Glomerular endothelial cell (primary cell): ENCODE measurements around the gene SOX6. TPM values are rescaled to one million over a fixed set of nuclear protein-coding genes. Genes with fewer than 3 reads are reported as not detected.

Source experiments
- DNase-seq: peaks from one replicate; pipeline ENCODE4 v3.0.0-alpha.2; 2011; ENCODE audit warnings: low read depth, low spot score; ENCODE audit errors: extremely low read depth
- total RNA-seq: library from RNA; depleted of rRNA; stranded (reverse); fragments of >200 nt; gene quantifications from 2 replicates; pipeline ENCODE4 v1.2.3, GENCODE V29; 2015

Gene SOX6
- total RNA-seq, 1 donor from 2014 or later = 0.29 TPM

DNA sequence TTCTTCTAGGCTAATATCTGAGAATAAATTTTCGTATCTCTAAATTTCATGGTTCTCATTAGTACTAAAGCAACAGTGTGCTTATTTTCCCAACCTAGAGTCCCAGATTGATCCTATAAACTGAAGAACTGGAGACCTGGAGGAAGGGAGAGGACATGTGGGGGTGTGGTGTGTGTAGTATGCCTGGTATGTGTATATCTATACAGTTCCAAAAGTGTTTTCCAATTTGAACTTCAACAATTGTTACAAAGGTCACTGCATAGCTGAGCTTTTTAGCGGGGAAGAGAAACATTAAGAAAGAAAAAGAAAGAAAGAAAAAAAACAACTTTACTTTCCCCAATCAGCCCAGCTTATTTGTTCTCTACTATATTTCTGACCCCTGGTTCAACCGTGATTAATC is 152.1 kb downstream of the SOX6 start:
- DNase-seq = no peak

DNA sequence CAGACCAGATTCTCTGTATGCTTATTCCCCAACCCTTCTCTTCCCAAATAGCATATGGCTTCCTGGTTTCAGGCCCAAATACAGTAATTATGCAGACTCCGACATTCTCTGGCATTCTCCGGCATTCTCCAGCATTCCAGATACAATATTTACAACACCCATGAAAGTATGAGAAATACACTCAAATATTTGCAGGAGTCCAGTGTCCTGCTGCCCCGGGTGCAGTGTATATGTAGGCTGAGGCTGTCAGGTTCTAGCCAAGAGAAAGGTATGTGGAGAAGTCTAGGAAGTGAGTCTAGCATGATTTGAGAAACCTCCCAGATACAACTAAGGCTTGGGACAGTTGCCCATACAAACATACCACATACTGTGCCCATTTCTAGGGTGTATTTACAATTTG is 160.7 kb downstream of the SOX6 start:
- DNase-seq = no peak

DNA sequence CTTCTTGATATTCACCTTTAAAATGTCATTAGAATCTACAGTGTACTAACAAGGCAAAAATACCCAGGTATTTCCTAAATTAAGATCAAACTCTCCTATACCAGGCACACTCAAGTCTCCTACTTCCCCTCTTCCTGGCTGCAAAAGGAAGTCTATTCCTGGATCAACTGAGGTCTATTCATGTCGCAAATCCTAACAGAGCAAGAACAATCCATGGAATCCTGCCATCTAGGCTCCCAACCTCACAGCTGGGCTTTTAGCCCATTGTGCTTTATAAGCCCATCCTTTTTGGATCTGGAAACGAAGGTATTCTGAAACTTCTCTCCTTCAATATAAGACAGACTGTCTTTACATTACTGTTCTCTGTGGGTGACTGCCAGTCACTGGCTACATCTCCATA is 161.8 kb downstream of the SOX6 start:
- no peak for DNase-seq

DNA sequence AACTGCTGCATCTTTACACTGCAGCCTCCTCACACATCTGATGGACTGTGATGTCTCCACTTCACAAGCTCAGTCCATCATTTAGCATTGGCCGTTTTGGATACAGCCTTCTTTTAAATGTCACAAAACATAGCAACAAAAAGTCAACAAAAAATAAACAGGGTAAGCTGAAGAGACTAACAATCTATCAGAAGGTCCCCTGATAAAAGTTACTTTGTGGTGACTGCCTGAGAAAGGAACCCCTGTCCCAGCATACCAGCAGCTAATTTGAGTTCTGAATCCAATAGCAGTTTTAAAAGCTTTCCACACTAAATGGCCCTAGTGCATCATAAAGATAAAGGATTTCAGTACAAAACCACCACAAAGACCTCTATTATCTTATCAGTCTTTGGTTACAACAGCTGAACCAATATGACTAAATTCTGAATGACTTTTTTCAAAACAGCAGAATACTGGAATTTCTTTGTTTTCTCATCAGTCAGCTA is 162.4 kb downstream of the SOX6 start:
- DNase-seq = no peak

DNA sequence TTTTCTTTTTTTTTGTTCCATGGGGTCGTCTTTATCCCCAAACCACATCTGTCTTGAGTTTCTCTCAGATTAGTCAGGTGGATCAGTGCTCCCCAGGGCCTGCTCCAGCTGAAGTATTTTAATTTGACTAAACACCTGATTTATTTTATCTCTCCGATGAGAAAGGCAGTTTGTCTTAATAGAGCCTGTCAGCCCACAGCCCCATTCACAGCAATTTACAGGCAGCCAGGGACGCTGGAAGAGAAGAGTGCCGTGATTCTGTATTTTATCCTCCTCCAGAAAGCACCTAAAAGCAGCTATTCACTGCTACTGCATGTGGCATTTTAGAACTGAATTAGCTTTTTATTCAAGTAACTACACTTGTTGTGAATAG is 164.5 kb downstream of the SOX6 start:
- DNase-seq = no peak

DNA sequence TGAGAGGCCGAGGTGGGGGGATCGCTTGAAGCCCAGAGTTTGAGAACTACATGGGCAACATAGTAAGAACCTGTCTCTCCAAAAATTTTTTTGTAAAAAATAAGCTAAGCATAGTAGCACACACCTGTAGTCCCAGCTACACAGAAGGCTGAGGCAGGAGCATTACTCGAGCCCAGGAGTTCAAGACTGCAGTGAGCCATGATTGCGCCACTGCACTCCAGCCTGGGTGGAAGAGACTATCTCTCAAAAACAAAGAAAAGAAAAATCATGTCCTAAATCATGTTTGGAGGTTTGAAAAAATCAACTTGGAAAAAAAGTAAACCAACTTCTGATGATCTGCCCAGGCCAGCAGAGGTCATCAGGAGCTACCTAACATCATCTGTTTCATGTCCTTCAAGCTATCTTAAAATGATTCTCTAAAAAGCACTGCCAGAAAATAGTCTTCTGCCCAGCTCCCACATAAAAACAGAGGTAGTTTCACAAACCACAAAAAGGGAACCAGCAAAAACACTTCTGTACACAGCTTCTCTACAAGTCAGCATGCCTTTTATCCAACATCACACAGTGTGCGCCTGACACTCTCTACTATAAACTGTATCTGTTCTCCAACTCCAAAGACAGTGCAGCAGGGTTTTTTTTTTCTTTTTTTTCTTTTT is 165.0 kb downstream of the SOX6 start:
- no peak for DNase-seq

DNA sequence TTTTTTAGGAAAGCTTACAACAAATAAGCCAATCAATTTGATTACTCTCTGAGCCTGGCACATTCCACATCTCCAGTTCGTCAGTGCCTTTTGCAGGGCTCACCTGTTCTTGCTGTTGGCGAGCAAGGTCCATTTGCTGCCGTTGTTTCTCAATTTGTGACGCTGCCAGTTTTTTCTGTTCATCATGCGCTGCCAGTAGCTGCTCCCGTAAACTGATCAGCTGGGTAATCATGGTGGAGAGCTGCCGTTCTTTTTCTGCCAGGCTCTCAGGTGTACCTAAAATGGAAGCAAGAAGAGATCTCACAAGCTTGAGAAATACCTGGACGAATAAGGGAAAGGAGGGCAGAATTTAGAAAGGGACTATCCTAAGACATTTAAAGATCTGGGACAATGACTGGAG is 169.7 kb downstream of the SOX6 start:
- no peak for DNase-seq

DNA sequence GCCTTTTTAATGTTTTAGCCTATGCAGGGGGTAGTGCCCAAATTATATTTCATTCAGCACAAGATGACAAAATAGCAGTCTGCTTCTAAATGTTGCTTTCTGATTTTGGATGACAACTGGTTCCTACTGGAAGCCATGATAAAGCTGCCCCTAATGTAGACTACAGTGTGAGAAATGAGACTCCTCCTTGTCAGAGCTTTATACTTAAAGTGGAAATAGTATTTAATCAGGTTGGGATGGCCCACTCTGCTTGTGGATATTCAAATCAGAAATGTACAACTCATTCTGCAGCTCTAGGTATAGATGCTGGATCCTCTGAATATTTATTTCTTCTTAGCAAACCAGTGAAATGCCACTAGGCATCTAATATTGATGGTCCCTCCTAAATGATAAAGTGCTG is 171.3 kb downstream of the SOX6 start:
- no peak for DNase-seq

DNA sequence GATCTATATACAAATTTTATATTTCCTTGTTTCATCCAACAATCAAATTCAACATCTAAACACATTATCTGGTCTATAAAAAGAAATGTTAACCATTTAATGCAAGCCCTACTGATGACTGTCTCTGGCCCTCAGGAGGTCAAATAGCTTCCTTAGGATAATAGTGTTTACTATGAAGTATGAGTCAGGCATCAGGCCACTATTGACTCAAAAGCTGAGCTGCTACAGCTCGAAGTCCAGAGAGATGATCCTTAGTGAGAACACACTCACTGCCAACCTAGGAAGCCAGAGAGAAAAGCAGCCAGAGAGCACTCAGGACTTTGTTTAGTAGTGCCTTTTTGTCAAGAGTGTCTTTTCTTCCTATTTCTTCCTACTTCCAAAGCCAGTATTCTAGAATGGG is 171.8 kb downstream of the SOX6 start:
- peak; percentile 1 for DNase-seq

DNA sequence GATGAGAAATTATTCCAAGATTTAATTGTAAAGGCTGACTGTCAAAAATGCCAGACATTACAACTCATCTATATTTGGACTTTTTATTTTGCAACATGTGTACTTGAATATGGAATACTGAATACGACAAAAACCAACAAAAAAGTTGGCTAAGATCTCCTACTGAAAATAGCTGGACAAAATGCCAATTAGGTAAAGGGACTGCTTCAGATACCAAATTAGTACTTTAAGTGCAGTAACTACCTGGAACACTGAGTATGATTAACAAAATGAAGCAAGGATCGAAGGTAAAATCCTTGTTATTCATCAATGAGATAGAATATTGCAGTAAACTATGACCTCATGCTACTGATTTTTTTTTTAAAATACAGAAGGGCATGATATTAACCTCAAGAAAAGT is 173.8 kb downstream of the SOX6 start:
- no peak for DNase-seq

DNA sequence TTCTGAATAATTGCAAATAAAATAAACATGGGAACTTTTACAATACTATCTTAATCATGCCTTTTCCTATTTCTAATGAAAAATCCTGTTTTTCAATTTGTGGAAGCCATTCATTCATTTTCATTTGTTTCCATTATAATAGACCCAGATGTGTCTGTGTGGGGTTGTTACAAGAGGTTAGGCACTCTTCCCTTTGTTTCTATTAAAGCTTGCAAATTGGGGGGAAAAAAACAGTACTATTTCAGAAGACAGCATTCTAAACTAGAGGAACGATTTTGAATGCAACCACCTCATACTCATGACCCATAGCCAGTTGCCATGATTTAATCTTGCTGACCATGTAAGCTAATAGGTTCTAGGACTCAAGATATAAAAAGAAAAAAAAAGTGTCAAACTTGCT is 175.5 kb downstream of the SOX6 start:
- no peak for DNase-seq

DNA sequence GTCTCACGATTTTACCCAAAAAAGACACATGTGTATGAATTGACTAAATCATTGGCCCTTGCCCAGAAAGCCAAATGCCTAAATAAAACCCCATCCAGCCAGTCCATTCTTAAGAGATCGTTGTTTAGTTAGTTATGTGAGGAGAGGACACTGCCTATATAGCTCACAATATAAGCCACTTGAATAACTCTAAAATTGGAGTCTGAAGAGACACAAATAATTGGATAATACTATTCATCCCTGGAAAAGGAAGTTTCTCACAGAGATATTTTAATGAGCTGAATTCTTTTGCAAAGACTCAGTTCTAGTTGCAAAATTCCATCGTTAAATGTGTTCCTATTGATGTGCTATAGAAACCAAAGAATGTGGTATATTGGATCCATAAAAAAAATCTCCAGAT is 176.7 kb downstream of the SOX6 start:
- no peak for DNase-seq

DNA sequence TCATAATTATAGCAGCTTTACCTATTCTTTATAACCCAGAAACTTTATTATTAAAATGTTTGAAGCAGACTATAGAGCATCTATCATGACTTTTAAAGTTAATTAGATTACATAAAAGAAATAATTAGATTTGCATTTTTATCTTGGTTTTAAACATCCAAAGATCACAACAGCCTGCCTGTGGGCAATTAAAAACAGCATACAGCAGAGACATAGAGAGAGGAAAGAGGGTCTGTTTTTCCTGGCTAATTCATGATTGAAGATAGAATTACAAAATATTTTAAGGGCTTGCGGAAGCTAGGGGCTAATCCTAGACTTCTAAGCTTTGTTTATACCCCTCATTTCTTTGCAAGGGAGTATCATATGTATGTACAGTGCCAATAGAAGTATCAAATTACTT is 178.1 kb downstream of the SOX6 start:
- no peak for DNase-seq

DNA sequence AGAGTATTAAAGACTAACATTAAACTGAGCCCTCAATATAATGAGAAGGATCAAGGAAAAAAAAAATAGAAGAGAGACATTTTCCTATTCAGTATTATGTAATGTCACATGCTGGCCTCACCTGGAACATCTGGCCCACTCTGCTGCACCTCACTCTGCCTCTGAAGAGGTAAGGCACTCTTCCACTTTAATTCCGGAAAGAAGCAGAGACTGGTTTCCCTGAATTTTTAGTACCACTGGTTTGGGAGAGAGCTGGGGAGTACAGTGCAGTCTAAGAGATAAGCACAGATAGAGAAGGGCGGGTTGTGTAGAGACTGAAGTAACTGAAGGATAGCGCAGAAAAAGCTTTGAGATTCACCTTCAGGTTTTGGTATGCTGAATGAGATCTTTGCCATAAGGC is 178.7 kb downstream of the SOX6 start:
- DNase-seq = no peak

DNA sequence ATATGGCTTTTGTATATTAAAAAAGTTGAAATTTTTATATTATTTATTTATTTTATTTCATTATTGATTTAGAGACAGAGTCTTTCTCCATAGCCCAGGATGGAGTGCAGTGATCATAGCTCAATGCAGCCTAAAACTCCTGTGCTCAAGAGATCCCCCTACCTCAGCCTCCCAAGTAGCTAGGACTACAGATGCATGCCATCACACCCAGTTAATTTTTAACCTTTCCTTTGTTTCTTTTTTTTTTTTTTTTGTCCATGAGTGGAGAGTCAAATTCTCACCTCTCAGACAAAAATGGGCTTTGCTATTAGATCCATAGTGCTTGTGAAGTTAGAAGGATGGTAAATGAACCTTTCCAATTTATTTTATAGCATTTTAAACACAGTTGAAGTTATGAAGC is 182.5 kb downstream of the SOX6 start:
- no peak for DNase-seq

DNA sequence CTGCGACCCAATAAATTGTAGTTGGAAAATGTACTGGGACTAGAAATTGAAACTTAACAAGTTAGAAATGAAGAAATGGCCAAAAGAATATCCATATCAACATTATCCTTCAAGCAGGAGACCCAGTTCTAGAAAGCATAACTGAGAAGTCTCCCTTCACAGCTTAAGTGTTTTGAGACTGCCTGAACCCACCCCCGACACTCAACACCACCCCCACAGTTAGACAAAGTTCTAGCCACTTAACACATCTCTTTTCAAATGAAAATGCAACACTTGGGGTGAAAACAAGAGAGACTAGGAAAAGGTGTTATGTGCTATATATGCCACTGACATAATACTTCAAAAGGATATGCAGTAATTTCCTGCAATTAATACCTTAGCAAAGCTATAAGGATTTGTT is 184.5 kb downstream of the SOX6 start:
- no peak for DNase-seq

DNA sequence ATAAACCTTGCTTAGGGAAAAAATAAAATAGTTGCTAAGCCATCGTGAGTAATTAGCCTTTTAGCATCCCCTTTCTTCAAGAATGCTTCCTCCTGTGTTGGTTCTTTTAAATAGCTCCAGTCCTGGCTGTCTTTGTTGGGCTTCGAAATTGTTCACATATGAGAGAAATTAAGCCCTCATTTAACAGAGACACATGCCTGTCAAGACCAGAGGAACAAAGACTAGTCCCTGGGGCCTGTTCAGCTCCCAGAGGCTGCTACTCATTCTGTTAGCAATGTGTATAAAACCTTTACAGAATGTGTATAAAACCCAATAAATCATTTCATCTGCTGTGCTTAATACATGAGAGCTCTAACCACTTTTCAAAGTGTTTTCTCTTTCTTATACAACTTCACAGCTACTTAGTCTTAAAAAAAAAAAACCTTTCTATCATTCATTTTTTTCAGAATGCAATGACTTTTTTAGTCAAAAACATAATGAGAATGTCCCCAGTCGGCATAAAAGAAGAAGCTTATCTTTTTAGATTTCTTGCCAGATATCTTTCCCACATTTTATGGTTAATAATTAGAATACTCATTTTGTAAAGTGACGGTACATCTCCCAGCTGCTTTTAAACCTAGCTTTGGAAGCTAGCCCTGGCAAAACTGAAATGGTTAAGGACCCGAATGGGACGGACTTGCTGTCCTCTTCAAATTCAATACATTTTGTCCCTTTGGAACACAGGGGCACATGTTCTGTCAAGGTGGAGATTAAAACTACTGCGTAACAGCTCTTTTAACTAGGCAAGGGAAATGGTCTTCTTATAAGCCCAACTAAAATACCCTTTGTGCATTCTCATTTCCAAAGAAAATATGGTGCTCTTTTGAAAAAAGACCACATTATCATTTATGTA is 186.1 kb downstream of the SOX6 start:
- no peak for DNase-seq

DNA sequence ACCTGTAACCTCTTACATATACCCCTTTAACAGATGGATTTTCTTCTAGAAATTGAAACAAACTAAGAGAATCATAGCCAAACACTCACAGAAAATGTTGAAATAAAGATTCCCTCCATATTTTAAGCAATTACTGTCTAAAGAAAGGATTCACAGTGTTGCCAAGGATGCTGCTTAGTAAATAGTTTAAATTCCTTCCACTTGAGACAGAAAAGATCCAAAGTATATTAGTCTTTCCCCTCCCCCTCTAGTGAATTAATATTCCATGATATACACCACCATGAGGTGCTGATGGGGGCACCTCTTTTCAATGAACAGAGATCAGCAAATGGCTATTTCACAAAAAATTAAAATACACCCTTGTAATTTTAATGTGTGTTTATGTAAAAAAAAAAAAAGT is 186.8 kb downstream of the SOX6 start:
- no peak for DNase-seq

DNA sequence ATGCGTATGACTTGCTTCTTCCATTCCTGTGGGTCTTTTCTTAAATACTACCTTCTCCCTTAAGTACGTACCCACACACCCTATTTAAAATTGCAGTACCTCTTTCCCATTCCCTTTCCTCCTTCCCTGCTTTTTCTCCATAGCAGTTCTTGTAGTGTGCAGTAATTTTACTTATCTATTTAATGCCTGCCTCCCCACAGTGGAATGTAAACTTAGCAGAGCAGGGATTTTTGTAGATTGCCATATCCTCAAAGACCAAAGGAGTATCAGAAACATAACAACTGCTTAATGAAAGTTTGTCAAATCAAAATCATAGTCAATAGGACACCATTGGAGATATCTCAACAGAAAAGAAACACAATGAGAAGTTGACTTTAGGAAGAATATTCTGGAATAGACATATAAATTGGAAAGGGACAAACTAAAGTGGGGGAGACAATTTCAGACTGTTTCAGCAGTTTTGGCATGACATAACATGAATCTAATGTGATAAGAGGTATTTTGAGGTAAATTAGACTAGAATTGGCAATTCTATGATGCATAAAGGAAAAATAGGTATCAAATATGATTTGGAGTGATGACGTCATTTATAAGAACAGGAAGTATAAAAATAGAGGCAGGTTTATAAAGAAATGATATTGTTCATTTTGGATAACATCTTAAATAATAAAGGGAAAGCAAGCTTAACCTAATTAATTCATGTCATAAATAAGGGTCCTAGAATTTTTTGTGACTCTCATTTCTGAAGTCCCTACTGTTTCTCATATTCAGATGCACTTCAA is 188.4 kb downstream of the SOX6 start:
- no peak for DNase-seq

DNA sequence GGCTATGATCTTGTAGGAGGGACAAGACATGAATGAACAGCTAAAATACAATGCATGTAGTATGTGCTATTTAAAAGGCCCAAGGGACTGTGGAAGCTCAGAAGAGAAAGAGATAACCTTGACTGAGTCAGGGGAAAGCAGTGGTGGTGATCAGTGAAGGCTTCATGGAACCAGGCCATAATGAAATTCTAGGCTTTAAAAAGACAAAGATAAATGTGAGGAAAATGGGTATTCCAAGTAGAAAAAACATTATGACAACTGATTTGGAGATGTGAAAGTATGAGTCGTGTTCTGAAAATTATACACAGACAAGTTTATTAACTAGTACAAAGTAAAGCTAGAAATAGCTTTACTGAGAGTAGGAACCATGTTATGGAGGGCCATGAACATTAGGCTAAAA is 189.8 kb downstream of the SOX6 start:
- DNase-seq = no peak

DNA sequence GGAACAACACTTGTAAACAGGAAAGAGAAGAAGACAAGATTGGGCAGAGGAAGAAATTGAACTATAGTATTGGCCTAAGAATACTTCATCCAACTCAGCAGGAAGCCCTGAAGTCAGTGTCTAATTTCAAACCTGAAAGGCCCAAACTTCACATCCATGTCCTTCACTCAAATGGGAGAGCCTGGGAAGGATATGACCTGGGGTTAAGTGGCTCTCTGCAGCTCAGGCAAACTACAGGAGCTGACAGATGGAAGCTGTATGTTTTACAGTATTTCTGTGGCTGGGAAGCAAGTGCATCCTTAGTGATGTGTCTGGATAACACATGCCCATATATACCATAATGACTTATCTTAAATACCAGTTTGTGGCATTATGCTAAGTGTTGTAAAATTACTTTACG is 196.2 kb downstream of the SOX6 start:
- DNase-seq = no peak
